Mesodermal cell (in vitro differentiated cells): ENCODE data around the gene C1QL3.

ENCODE experiments used
- H3K27ac ChIP-seq: 2 replicates; pipeline ENCODE4 v1.7.0; 2013; ENCODE audit warnings: mild to moderate bottlenecking, low read depth, low read length, moderate library complexity; ENCODE audit not compliant: severe bottlenecking
- H3K36me3 ChIP-seq: 2 replicates; pipeline ENCODE4 v1.7.1; 2013; ENCODE audit warnings: mild to moderate bottlenecking, low read length, moderate library complexity; ENCODE audit not compliant: control insufficient read depth, insufficient read depth
- H3K4me1 ChIP-seq: one replicate; pipeline ENCODE4 v1.7.1; 2013; ENCODE audit warnings: mild to moderate bottlenecking, low read length; ENCODE audit not compliant: insufficient read depth, control insufficient read depth, poor library complexity, severe bottlenecking
- H3K4me3 ChIP-seq: 2 replicates; pipeline ENCODE4 v1.7.0; 2013; ENCODE audit warnings: low read length, control low read depth, mild to moderate bottlenecking; ENCODE audit not compliant: insufficient read depth, poor library complexity, severe bottlenecking; ENCODE audit errors: extremely low read depth
- H3K9me3 ChIP-seq: 2 replicates; pipeline ENCODE4 v1.7.1; 2013; ENCODE audit warnings: mild to moderate bottlenecking, low read length, moderate library complexity; ENCODE audit not compliant: control insufficient read depth
- WGBS, 2 experiments: methylation state at CpG; one replicate each; pipeline ENCODE4 v1.1.5; 2013; ENCODE audit warnings: missing lambda C conversion rate in 2 of 2; ENCODE audit not compliant: insufficient coverage in 2 of 2; 5-methylcytosine and 5-hydroxymethylcytosine counted together

Gene C1QL3

DNA sequence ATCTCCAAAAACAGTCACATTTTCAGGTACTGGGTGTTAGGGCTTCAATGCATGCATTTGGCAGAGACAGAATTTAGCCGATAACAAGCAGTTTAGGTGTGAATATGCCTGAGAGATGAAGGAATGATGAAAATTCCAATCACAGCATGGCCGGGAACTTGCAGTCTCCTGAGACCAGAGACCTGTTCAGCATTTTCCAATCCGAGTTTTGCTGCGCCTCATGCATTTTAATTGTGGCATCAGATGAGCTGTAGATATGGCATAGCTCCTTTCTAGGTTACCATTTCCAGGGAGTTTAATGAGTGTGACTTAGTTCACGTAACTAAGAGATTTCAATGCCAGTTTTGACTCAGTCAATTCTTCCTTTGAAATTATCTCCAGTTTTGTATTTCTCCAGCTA is 14.5 kb upstream of the C1QL3 start:
- WGBS, 2 experiments = 92 to 94% methylated on average over 5 of the region's 5 CpGs

DNA sequence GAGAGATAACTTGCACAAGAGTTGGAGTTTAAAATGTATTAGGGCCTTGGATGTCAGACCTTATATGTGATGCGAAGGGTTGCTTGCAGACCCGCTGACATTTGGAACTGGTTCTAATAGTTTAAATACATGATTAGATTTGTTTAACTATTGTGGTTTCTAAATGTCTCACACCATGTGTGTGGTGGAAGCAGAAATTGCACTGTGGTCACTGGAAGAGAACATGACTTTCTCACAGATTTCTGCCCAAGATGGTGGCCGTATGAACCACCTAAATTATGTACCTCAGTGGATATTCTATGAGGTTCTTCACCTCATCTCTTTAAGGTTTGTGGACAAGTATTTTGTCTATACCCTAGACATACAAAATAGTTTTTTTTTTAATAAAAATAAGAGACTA is 8.2 kb upstream of the C1QL3 start:
- H3K9me3 ChIP-seq = no peaks in the 10 kb centered on the region
- no peak overlapping the region for H3K4me3 ChIP-seq
- no peaks in the 10 kb centered on the region for H3K36me3 ChIP-seq
- no peaks in the 10 kb centered on the region for H3K4me1 ChIP-seq
- no peak overlapping the region for H3K27ac ChIP-seq
- 100% methylated on average over 1 to 2 of the region's 3 CpGs for WGBS, 2 experiments

More for the DNA sequence above, 14.5 kb upstream of the C1QL3 start:
- no peak overlapping the region for H3K27ac ChIP-seq
- H3K36me3 ChIP-seq = no peaks in the 10 kb centered on the region
- H3K9me3 ChIP-seq = no peaks in the 10 kb centered on the region
- H3K4me3 ChIP-seq = no peak overlapping the region
- H3K4me1 ChIP-seq = no peaks in the 10 kb centered on the region

DNA sequence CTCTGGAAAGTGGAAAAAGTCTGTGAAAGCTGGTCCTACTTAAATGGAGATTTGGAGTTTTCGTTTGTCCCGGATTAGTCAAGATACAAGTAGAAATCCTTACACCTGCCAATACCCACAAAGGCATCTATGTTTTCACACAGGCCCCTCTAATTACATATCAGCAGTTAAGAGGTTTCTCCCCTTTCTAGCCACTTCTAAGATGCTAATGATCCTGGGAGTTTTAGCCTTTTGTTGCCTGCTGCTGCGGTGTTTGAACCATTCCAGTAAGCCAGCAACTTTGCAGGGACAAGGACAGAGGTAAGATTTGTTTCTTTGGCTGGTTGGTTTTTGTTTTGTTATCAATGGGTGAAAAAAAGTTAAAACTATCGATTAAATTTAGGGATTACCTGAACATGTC is 5.8 kb upstream of the C1QL3 start:
- Histone ChIP-seq H3K9me3 (no peaks in the 10 kb centered on the region), H3K27ac (no peak overlapping the region), H3K4me3 (no peak overlapping the region), H3K4me1 (no peaks in the 10 kb centered on the region), H3K36me3 (no peaks in the 10 kb centered on the region)
- WGBS, 2 experiments = 8% methylated on average over 2 of the region's 4 CpGs; no CpG with 5 or more reads in 1 of the 2 experiments

DNA sequence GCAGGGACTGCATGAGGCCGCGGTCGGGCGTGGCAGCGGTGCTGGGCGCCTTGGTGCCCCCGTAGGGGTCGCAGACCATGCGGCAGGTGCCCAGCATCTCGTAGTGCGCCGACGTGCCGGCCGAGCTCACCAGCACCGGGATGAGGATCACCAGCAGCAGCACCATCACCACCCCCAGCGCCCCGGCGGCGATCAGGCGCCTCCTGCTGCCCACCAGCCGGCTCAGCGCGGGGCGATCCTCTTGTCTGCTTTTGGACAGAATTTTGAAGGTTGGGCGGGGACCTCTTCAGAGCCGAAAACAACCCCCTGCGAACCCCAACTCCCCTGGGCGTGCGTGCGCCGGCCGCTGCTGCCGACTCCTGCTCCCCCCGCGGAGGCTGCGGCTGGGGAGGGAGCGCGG is 779 bp downstream of the C1QL3 start:
- peak overlapping the region; percentile 48 for H3K4me3 ChIP-seq
- H3K36me3 ChIP-seq = no peaks in the 10 kb centered on the region
- WGBS, 2 experiments = 0% methylated on average over 7 to 16 of the region's 39 CpGs
- no peaks in the 10 kb centered on the region for H3K9me3 ChIP-seq
- no peak overlapping the region for H3K27ac ChIP-seq
- H3K4me1 ChIP-seq = no peaks in the 10 kb centered on the region

DNA sequence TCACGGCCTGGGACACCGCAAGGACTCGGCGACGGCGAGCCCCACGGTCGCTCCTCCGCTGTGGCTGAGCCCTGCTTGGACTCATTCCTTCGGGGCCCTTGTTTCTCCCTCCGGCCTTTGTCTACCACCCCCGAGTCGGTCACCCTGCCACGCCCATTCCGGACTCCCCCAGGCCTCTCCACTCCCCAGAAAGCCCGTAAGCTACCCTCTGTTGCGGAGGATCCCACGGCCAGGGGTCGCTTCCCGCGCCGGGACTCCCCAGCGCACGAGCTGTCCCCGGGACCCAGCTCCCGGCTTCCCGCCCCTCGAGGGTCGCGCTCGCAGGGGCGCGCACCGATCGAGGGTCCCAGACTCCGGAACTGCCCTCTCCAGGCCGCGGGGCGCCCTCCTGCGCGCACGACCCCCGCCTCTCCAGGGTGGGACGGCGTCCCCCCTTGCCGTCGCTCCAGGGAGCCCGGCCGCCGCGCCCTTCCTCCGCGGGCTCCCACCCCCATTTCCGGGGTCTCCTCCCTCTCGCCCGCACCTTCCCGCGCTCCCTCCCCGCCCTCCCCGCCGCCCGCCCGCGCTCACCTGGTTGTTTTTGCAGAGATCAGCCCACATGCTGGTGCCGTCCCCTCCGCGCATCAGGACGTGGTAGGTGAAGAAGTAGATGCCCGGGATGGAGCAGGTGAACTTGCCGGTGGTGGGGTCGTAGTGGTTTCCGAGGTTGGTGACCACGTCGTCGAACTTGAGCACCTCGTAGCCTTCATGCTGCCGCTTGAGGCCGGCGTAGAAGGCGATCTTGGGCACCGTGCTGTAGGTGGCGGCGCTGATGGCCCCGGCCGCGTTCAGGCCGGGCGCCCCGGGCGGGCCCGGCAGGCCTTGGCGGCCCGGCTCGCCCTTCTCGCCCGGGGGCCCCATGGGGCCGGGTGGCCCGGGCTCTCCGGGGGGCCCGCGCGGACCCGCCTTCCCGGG is 1.5 kb downstream of the C1QL3 start:
- H3K9me3 ChIP-seq = no peaks in the 10 kb centered on the region
- no peaks in the 10 kb centered on the region for H3K4me1 ChIP-seq
- H3K27ac ChIP-seq = no peak overlapping the region
- WGBS, 2 experiments = 4% methylated on average over 78 to 85 of the region's 104 CpGs
- peak overlapping the region; percentile 10 for H3K4me3 ChIP-seq
- H3K36me3 ChIP-seq = no peaks in the 10 kb centered on the region

DNA sequence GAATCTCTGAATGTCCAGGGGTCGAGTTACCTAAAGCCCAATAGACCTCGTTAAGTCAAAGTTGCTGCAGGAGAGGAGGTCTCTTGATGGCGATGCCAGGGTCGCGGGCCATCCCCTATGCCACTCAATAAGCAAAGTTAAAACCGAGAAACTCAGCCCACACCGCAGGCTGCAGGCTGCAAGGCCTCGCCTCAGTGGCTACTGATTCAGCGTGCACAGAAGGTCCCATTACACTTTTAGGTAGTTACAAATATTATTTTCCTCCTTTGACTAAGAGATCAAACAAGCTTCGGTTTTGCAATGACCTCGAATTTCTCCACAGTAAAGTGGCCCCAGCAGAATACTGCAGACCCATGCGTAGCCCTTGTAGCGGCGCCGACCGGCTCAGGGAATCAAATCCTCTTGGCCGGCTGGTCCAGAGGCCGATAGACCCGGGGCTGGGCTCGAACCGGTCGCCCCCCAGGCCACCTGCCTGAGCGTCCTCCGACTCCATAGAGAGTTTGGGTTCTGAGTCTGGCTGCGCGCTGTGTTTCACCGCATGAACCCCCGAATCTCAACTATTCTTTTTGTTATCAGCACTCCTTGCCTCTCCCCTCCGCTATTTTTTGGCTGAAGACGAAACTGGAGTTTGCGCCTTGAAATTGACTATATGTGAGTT is 2.3 kb downstream of the C1QL3 start:
- 53 to 65% methylated on average over 29 of the region's 31 CpGs for WGBS, 2 experiments
- Histone ChIP-seq H3K9me3 (no peaks in the 10 kb centered on the region), H3K36me3 (no peaks in the 10 kb centered on the region), H3K4me3 (no peak overlapping the region), H3K4me1 (no peaks in the 10 kb centered on the region), H3K27ac (no peak overlapping the region)

DNA sequence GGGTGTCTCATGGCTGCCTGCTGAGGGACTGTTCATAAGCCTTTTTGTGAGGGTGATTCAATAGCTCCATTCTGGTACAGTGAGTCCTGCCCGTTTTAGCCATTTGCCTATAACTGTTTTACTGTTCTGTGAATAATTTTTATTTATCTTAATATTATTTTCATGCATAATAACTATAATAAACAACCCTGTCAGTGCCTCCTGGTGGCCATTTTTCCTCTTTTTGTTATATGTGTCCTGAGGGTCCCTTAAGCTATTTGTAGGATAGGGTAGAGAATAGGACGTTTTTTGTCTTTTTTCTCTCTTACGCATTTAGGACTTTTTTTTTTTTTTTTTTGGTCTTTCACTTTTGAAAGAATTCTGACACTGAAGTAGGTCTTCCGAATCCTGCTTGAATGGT is 2.9 kb downstream of the C1QL3 start:
- Histone ChIP-seq H3K4me3 (no peak overlapping the region), H3K4me1 (no peaks in the 10 kb centered on the region), H3K36me3 (no peaks in the 10 kb centered on the region), H3K27ac (no peak overlapping the region), H3K9me3 (no peaks in the 10 kb centered on the region)
- 100% methylated on average over 1 of the region's 4 CpGs; no CpG with 5 or more reads in 1 of the 2 experiments for WGBS, 2 experiments

DNA sequence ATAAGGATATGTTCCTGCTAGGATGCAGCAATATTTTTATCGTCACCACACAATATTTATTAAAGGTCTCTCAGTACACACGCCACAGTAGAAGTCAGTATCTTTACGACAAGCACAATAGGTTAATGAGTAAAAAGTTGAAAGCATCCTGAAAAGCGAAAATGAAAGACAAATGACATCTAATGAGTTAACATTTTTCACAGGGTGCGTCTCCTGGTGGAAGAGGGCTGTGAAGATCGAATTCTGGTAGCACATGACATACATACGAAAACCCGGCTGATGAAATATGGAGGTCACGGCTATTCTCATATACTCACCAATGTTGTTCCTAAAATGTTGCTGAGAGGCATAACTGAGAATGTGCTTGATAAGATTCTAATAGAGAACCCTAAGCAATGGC is 10.8 kb downstream of the C1QL3 start:
- H3K9me3 ChIP-seq = no peaks in the 10 kb centered on the region
- no peak overlapping the region for H3K27ac ChIP-seq
- WGBS, 2 experiments = 92 to 98% methylated on average over 6 to 8 of the region's 9 CpGs
- no peaks in the 10 kb centered on the region for H3K36me3 ChIP-seq
- H3K4me3 ChIP-seq = no peak overlapping the region
- peaks cover 18% of the 10 kb centered on the region for H3K4me1 ChIP-seq

DNA sequence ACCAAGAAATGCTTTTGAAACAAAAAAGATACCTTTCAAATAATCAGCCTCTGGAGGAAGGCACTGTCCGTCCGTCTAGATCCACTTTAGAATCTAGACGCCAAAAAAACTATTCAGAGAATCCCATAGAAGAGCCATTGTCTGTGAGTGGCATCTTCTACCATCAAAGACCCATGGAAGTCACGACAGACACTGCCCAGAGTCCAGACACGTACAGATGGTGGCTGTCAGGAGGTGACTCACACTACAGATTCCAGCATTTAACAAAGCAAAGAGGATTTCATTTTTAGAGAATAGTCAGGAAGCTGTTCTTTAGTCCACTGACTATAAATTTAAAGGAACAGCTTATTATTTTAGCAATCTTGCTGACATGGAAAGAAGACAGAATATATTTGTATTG is 11.7 kb downstream of the C1QL3 start:
- Histone ChIP-seq H3K9me3 (no peaks in the 10 kb centered on the region), H3K4me1 (peaks cover 26% of the 10 kb centered on the region), H3K36me3 (no peaks in the 10 kb centered on the region), H3K27ac (peak overlapping the region; percentile 62), H3K4me3 (no peak overlapping the region)
- 69 to 83% methylated on average over 3 to 4 of the region's 5 CpGs for WGBS, 2 experiments

DNA sequence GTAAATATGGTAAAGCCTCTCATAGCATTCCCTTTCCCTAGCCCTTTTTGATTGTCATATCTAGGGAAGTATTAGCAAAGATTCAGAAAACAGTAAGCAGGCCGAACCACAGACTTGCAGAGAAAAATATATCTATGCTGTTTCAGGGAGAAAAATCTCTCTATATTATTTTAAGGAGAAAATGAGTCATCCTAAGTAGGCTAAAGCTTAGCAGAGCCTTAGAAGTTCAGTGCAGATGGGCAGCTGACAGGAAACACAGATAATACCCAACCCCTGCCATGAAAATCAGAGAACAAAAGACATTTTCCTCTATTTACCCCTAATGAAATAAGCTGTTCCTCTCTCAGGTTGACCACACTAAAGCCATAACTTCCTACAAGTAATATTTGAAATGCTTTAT is 16.5 kb downstream of the C1QL3 start:
- no CpG with 5 or more reads among the region's 1 CpG for WGBS, 2 experiments
- Histone ChIP-seq H3K4me1 (peaks cover 31% of the 10 kb centered on the region), H3K9me3 (no peaks in the 10 kb centered on the region), H3K27ac (no peak overlapping the region), H3K4me3 (no peak overlapping the region), H3K36me3 (no peaks in the 10 kb centered on the region)

DNA sequence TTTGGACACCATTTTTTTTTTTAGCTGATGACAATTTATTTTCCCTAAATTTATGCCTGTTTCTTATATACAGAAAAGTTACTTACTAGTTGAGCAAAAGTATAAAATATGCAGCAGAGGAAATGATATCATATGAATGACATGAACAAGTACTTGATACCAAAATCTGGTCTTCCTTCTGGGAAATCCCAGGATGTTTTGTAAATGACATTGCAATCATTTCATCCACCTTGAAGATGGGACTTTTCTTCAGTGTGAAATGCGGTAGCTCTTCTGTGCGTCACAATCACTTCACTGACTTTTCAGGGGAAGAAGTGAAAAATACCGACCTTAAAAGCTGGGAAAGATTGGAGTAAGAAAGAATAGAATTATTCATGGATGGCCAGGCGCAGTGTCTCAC is 23.8 kb downstream of the C1QL3 start:
- peaks cover 3% of the 10 kb centered on the region for H3K4me1 ChIP-seq
- no peak overlapping the region for H3K27ac ChIP-seq
- H3K4me3 ChIP-seq = no peak overlapping the region
- H3K9me3 ChIP-seq = no peaks in the 10 kb centered on the region
- no peaks in the 10 kb centered on the region for H3K36me3 ChIP-seq
- WGBS, 2 experiments = 92 to 100% methylated on average over 4 of the region's 4 CpGs
